CD14-positive monocyte (primary cell): ENCODE measurements around the gene PRKCQ. TPM values are rescaled to one million over a fixed set of nuclear protein-coding genes. Genes with fewer than 3 reads are reported as not detected.

Experiments used
- DNase-seq, 3 donors: peaks; one replicate each; pipeline ENCODE4 v3.0.0-alpha.2; 2011 to 2022
- H2AFZ ChIP-seq: 2 replicates; pipeline ENCODE4 v1.6.0; 2012; ENCODE audit warnings: mild to moderate bottlenecking, low read depth, low read length, inconsistent platforms; ENCODE audit not compliant: insufficient read depth, poor library complexity, severe bottlenecking
- H3K27ac ChIP-seq, 2 donors: 1 replicate in 1 of 2; 2 replicates in 1 of 2; pipeline ENCODE4 v1.5.1; 2012 to 2013; ENCODE audit warnings: low read length in 2 of 2, control low read depth in 1 of 2, inconsistent platforms in 1 of 2, low read depth in 1 of 2, mild to moderate bottlenecking in 1 of 2
- H3K27me3 ChIP-seq, 2 donors: one replicate each; pipeline versions ENCODE4 v1.6.0 to v1.6.1; 2011 to 2013; ENCODE audit warnings: low read length in 2 of 2; ENCODE audit not compliant: control insufficient read depth in 2 of 2, insufficient read depth in 2 of 2
- H3K36me3 ChIP-seq, 2 donors: replicated peaks in 1 of 2; 1 replicate in 1 of 2; 2 replicates in 1 of 2; pipeline versions ENCODE4 v1.5.1 to v1.6.1; 2012 to 2013; ENCODE audit warnings: low read length in 2 of 2, control low read depth in 1 of 2, inconsistent platforms in 1 of 2, mild to moderate bottlenecking in 1 of 2; ENCODE audit not compliant: insufficient read depth in 2 of 2, control insufficient read depth in 1 of 2
- H3K4me1 ChIP-seq, 2 donors: 1 replicate in 1 of 2; 2 replicates in 1 of 2; pipeline versions ENCODE4 v1.5.1 to v1.6.1; 2012 to 2013; ENCODE audit warnings: low read length in 2 of 2, control low read depth in 1 of 2, inconsistent platforms in 1 of 2, mild to moderate bottlenecking in 1 of 2, moderate library complexity in 1 of 2; ENCODE audit not compliant: insufficient read depth in 2 of 2, control insufficient read depth in 1 of 2
- H3K4me2 ChIP-seq: replicated peaks from 2 replicates; pipeline ENCODE3; 2012; ENCODE audit warnings: low read length, moderate library complexity, mild to moderate bottlenecking; ENCODE audit not compliant: poor library complexity, severe bottlenecking; ENCODE audit errors: extremely low read depth
- H3K4me3 ChIP-seq, 3 experiments: fragments of 200-600 bp in 1 of 3; sonication (generic) in 1 of 3; replicated peaks in 1 of 3; 1 replicate in 2 of 3; 2 replicates in 1 of 3; pipeline ENCODE4 v1.5.1; 2011 to 2013; ENCODE audit warnings: low read length in 3 of 3, mild to moderate bottlenecking in 3 of 3, control low read depth in 2 of 3, low read depth in 2 of 3, inconsistent platforms in 1 of 3, moderate library complexity in 1 of 3
- H3K79me2 ChIP-seq: 2 replicates; pipeline ENCODE4 v1.6.0; 2012; ENCODE audit warnings: mild to moderate bottlenecking, control low read depth, inconsistent platforms, low read length, moderate library complexity; ENCODE audit not compliant: insufficient read depth
- H3K9ac ChIP-seq: 2 replicates; pipeline ENCODE4 v1.6.0; 2017; ENCODE audit warnings: low read length, mild to moderate bottlenecking; ENCODE audit not compliant: insufficient read depth, poor library complexity, severe bottlenecking
- H3K9me3 ChIP-seq, 2 donors: replicated peaks in 1 of 2; 1 replicate in 1 of 2; 2 replicates in 1 of 2; pipeline versions ENCODE4 v1.5.1 to v1.6.1; 2012 to 2013; ENCODE audit warnings: low read length in 2 of 2, control low read depth in 1 of 2; ENCODE audit not compliant: control insufficient read depth in 1 of 2, insufficient read depth in 1 of 2
- H4K20me1 ChIP-seq: 2 replicates; pipeline ENCODE4 v1.6.0; 2012; ENCODE audit warnings: mild to moderate bottlenecking, low read length, control low read depth, moderate library complexity; ENCODE audit not compliant: insufficient read depth
- H3K27ac Mint-ChIP-seq, 7 donors: one replicate each; pipeline ENCODE4 v1.8.0; 2020; ENCODE audit warnings: mild to moderate bottlenecking in 7 of 7, mixed read lengths in 7 of 7, moderate library complexity in 6 of 7, inconsistent platforms in 2 of 7
- H3K27me3 Mint-ChIP-seq, 3 donors: one replicate each; pipeline ENCODE4 v1.8.0; 2021 to 2022; ENCODE audit warnings: low read depth in 3 of 3, mild to moderate bottlenecking in 3 of 3, mixed read lengths in 3 of 3, moderate library complexity in 3 of 3, inconsistent platforms in 1 of 3
- H3K36me3 Mint-ChIP-seq, 2 donors: one replicate each; pipeline ENCODE4 v1.8.0; 2020; ENCODE audit warnings: mixed read lengths in 2 of 2, inconsistent platforms in 1 of 2, mild to moderate bottlenecking in 1 of 2
- H3K4me1 Mint-ChIP-seq: one replicate; pipeline ENCODE4 v1.8.0; 2020; ENCODE audit warnings: mild to moderate bottlenecking, mixed read lengths
- H3K4me3 Mint-ChIP-seq, 2 donors: one replicate each; pipeline ENCODE4 v1.8.0; 2020; ENCODE audit warnings: mild to moderate bottlenecking in 2 of 2, mixed read lengths in 2 of 2, moderate library complexity in 1 of 2
- H3K9me3 Mint-ChIP-seq, 7 donors: one replicate each; pipeline ENCODE4 v1.8.0; 2020 to 2022; ENCODE audit warnings: mixed read lengths in 7 of 7, mild to moderate bottlenecking in 6 of 7, moderate library complexity in 6 of 7, inconsistent platforms in 2 of 7
- whole genome bisulfite sequencing: methylation state at CpG from one replicate; pipeline ENCODE4 v1.1.5; 2013; ENCODE audit warnings: missing lambda C conversion rate; ENCODE audit not compliant: insufficient coverage; 5-methylcytosine and 5-hydroxymethylcytosine counted together
- intact Hi-C, 2 donors: fragments of 100-400 bp; cut with micrococcal nuclease; formaldehyde crosslinking; loops; one replicate each; pipeline versions ENCODE4 v1.15.0 to v1.15.1; 2023
- polyA plus RNA-seq, 3 donors: library from polyadenylated mRNA; depleted of rRNA in 1 of 3; unstranded in 2 of 3; stranded (reverse) in 1 of 3; fragments of 300-500 nt in 2 of 3; fragments of >200 nt in 1 of 3; fragmentation: Illumina TruSeq in 2 of 3; gene quantifications; 1 replicate in 2 of 3; 2 replicates in 1 of 3; pipeline ENCODE4 v1.2.3, GENCODE V29; 2012 to 2021
- TF ChIP-seq, protein P1 (sequence below): fragments of 200-600 bp; IDR thresholded peaks from one replicate; pipeline ENCODE4 v1.8.0; 2022; ENCODE audit warnings: antibody characterized with exemption, mild to moderate bottlenecking

Gene PRKCQ
- polyA plus RNA-seq, 3 donors: 0.01 to 0.29 (median 0.09) TPM

DNA sequence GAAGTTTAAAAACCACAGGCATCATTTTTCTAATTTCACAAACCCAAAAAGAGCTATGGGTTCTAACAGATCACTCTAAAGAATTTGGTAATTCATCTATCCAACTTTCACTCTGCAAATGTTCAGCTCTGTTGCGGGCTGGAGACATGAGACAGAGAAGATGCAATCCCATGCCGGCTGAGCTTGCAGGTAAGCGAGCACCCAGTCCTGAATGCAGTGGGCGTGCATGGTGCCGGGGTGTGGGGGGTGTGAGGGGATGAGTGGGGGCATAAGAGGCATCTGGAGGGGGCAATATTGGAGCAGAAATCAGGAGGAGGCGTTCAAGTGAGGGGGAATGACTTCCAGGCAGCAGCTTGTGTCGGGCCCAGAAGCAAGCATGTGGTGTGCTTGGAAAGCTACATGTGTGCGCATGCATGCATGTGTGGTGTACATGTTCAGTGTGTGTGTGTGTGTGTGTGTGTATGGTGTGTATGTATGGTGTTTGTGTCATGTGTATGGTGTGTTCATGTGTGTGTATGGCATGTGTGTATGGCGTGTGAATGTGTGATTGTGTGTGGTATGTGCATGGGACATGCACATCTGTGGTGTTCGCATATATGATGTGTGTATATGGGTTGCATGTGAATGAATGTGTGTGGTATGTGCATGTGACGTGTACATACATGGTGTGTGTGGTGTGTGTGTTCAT, 172.9 kb downstream of the PRKCQ start:
- Histone ChIP-seq H4K20me1 (no peaks in the 10 kb centered on the region), H3K4me3 (no peak overlapping the region), H3K9me3 (no peaks in the 10 kb centered on the region), H3K4me2 (no peak overlapping the region), H3K4me1 (peaks cover 19 to 22% of the 10 kb centered on the region in 2 donors), H3K27me3 (no peaks in the 10 kb centered on the region), H3K79me2 (no peaks in the 10 kb centered on the region), H3K36me3 (no peaks in the 10 kb centered on the region), H3K27ac (no peak overlapping the region), H3K9ac (no peak overlapping the region), H2AFZ (no peak overlapping the region)
- H3K4me3 Mint-ChIP-seq: no peak overlapping the region
- TF ChIP-seq, protein P1, sequence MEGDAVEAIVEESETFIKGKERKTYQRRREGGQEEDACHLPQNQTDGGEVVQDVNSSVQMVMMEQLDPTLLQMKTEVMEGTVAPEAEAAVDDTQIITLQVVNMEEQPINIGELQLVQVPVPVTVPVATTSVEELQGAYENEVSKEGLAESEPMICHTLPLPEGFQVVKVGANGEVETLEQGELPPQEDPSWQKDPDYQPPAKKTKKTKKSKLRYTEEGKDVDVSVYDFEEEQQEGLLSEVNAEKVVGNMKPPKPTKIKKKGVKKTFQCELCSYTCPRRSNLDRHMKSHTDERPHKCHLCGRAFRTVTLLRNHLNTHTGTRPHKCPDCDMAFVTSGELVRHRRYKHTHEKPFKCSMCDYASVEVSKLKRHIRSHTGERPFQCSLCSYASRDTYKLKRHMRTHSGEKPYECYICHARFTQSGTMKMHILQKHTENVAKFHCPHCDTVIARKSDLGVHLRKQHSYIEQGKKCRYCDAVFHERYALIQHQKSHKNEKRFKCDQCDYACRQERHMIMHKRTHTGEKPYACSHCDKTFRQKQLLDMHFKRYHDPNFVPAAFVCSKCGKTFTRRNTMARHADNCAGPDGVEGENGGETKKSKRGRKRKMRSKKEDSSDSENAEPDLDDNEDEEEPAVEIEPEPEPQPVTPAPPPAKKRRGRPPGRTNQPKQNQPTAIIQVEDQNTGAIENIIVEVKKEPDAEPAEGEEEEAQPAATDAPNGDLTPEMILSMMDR: no peak
- DNase-seq: no peak
- H3K27ac Mint-ChIP-seq: peak overlapping the region in 1 of 7 donors; percentile 20
- intact Hi-C loops: loop anchor here (5.0 to 10.0 kb wide), 3 partner anchors 172 to 315 kb away; no protein-coding TSS in a partner anchor
- H3K4me1 Mint-ChIP-seq: peaks cover 27% of the 10 kb centered on the region
- WGBS: 96% methylated on average over 8 of the region's 11 CpGs
- no peaks in the 10 kb centered on the region for H3K36me3 Mint-ChIP-seq
- H3K9me3 Mint-ChIP-seq: peaks cover 0 to 3% (median 0%) of the 10 kb centered on the region in 7 donors
- peaks cover 4 to 13% (median 9%) of the 10 kb centered on the region in 3 donors for H3K27me3 Mint-ChIP-seq

DNA sequence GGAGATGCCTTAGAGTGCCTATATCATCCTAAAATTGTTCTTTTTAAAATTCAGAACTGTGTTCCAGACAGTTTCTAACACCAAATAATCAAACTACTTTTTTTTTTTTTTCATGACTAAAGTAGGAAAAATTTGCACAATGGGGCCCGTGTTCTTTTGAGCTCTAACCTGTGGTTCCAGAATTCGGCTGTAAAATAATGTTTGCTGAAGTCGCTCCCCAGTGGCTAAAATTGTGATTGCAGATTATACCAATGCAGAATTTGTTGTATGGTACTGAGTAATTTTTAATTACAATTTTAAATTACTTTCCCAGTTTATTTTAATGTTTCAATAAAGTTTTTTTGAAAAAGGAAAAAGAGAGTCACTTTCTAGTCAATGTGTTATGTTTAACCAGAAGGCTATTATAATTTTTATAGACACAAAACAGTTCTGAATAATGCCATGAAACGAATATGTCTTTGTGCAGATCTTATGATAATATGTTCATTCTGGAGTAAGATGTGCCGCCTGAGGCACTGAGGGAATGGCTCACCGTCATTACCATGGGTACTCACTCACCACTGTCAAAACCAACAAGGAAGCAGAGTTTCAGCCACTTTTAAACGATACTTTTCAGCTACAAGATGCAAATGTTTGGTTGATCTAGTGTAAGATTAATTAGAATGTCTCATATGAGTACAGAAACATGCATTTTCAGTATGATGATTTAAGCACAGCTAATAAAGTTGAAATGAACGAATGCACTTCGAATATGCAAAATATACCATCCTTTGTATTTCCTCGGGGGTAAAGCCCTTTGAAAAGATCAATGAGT, 173.6 kb downstream of the PRKCQ start:
- Mint-ChIP-seq H3K9me3 (peaks cover 0 to 3% (median 0%) of the 10 kb centered on the region in 7 donors), H3K36me3 (no peaks in the 10 kb centered on the region), H3K4me3 (no peak overlapping the region), H3K27ac (no peak overlapping the region), H3K4me1 (peaks cover 27% of the 10 kb centered on the region), H3K27me3 (peaks cover 4 to 16% (median 9%) of the 10 kb centered on the region in 3 donors)
- no peaks in the 10 kb centered on the region for H4K20me1 ChIP-seq
- peaks cover 20 to 24% of the 10 kb centered on the region in 2 donors for H3K4me1 ChIP-seq
- H3K79me2 ChIP-seq: no peaks in the 10 kb centered on the region
- H3K4me2 ChIP-seq: no peak overlapping the region
- TF ChIP-seq, protein P1: peak; percentile 61
- H3K36me3 ChIP-seq: no peaks in the 10 kb centered on the region
- no CpG with 5 or more reads among the region's 10 CpGs for WGBS
- H3K9ac ChIP-seq: no peak overlapping the region
- H3K27ac ChIP-seq: no peak overlapping the region
- H3K27me3 ChIP-seq: no peaks in the 10 kb centered on the region
- intact Hi-C loops: loop anchor here (5.0 to 10.0 kb wide), 3 partner anchors 172 to 314 kb away; no protein-coding TSS in a partner anchor
- no peaks in the 10 kb centered on the region for H3K9me3 ChIP-seq
- peak in 2 of 3 donors; percentile 21 to 33 for DNase-seq
- no peak overlapping the region for H3K4me3 ChIP-seq
- H2AFZ ChIP-seq: no peak overlapping the region
